ENCODE measurements around the gene LINGO3.

LINGO3 gene

DNA sequence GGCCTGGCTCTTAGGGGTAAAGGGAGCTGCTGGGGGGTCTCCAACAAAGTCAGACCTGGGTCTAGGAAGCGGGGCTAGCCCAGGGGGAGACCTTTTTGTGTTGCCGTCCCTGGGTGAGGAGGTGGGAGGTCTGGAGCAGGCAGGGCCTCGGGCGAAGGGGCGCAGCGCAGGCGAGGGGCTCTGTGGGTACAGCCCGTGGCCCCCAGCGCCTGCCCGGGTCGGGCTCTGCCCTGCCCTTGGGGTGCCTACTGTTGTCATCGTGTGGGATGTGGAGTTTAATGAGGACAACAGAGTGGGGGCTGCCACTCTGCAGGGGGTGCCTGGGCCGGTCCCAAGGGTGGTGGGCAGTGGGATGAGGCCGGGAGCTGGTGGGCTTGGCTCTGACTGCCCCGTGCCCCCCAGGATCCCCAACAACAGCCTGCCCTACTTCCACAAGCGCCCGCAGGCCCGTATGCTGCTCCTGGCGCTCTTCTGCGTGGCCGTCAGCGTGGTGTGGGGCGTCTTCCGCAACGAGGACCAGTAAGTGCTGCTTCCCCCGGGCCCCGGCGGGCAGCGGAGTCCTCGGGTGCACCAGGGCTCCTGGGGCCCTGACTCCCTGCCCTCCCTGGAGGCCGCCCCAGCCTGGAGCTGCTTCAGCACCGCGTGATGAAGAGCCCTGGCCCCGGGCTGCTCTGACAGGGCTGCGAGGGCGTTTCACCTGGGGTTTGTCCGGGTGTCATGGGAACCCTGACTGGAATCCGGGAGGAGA is 32.7 kb upstream of the LINGO3 start:
- no peak for DNase-seq (ENCODE audit: low read depth, low spot score)
- no peak overlapping the region for H3K27ac ChIP-seq

DNA sequence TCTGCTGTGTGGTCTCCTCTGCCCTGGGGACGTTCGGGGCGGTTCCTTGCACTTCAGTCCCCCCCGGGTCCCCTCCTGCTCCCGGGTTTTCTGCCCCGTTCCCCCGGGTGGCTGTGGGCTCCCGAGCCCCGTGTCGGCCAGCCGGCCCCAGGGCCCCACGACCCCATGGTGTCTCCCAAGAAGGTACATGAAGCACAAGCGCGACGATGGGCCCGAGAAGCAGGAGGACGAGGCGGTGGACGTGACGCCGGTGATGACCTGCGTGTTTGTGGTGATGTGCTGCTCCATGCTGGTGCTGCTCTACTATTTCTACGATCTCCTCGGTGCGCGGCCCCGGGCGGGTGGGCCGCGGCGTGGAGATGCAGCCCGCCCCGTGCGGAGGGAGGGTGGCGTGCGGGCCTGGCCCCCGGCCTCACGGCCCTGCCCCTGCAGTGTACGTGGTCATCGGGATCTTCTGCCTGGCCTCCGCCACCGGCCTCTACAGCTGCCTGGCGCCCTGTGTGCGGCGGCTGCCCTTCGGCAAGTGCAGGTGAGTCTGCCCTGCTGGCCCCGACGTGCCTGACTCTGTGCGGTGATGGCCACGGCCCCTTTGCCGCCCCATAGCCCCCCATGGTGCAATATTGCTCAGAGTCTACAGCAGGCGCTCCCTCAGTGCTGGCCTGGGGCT is 31.8 kb upstream of the LINGO3 start:
- no peak for DNase-seq (ENCODE audit: low read depth, low spot score)
- H3K27ac ChIP-seq, result no peak overlapping the region

DNA sequence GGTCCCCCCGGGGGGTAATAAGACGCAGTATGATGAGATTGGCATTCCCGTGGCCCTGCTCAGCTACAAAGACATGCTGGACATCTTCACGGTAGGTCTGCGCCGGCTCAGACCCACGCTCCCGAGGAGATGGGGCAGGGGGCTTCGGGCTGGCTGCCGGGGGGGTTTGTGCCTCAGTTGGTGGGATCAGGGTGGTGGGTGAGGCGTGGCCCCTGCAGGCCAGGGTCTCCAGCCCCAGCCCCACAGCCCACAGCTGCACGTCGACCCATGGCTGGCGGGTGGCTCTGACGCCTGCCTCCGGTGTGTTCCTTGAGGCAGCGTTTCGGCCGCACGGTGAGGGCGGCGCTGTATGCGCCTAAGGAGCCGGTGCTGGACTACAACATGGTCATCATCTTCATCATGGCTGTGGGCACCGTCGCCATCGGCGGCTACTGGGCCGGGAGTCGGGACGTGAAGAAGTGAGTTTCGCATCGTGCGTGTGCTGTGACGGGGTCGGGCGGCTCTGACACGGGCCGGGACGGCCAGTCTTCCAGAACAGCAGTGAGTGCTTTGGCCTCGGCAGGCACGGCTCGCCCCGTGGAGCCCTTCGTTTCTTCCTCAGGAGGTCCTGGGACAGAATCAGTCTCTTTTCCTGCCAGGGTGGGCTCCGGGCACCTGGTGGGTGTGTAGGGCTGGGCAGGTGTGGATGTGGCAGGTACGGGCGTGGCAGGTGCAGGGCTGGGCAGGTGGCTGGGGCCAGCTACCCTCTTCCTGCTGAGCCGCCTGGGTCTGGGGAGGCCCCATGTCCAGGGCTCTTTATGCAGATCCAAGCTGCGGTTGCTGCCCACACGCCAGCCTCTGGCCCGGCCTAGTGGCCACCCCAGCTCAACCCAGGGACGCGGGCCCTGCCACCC is 31.0 kb upstream of the LINGO3 start:
- no peak overlapping the region for H3K27ac ChIP-seq
- DNase-seq (ENCODE audit: low read depth, low spot score), result no peak

DNA sequence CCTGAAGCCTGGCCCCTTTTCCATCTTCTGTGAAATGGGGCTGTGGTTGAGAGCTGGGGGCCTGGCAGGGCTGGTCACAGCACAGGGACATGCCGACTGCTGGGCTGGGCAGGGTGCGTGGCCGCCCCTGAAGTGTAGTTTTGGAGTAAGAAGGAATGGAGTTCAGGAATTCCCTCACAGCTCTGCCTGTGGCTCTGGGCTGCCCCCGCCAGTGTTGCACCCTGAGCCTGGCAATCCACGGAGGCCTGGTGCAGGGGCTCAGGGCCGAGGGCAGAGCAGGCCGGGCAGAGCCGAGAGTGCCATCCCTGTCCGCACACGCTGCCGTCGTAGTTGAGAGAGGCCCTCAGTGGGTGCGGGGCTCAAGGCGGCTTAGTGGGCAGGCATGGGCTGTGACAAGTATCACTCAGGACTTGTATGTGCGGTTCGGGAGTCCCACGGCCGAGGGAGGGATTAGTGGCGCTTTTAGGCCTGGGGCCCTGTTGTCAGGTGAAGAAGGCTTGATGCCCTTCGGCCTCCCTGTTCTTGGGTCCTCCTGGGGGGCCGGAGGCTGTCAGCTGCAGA is 30.2 kb upstream of the LINGO3 start:
- no peak overlapping the region for H3K27ac ChIP-seq

DNA sequence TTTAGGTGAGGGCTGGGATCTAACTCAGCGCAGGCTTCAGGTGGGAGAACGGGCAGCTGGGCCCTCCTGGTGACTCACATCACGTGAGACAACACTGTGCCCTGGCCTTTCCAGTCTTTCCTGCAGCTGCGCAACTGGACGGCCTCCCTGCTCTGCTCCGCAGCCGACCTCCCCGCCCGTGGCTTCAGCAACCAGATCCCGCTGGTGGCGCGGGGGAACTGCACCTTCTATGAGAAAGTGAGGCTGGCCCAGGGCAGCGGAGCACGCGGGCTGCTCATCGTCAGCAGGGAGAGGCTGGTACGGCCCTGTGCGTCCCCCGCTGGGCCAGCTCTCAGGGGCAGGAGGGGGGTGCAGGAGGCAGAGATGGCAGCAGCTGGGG is 29.4 kb upstream of the LINGO3 start:
- no peak overlapping the region for H3K27ac ChIP-seq
- no peak for DNase-seq (ENCODE audit: low read depth, low spot score)

More for the DNA sequence above, 30.2 kb upstream of the LINGO3 start:
- DNase-seq (ENCODE audit: low read depth, low spot score), result no peak

DNA sequence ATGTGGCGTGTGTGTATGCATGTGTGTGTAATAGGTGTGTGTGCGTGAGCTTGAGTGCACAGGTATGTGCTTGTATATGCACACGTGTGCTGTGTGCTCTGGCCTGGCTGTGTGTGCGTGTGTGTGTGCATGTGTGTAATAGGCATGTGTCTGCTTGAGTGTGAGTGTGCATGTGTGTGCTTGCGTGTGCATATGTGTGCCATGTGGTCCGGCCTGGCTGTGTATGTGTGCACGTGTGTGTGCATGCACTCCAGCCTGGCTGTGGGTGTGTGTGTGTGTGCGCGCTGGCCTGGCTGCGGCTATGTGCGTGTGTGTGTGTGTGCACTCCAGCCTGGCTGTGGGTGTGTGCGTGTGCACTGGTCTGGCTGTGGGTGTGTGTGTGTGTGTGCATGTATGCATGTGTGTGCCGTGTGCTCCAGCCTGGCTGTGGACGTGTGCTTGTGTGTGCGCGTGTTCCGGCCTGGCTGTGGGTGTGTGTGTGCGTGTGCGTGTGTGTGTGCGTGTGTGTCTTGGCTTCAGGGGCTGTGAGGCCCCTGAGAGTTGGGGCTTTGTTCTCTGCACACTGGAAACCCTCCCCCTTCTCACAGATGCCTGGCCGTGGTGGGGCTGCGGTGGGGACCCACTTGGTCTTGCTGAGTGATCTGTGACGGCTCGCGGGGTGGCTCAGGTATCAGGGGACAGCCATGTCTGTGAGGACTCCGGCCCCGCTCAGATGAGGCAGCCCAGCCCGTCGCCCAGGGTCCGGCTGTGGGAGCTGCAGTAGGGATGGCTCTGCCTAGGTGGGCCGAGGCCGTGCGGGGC is 28.8 kb upstream of the LINGO3 start:
- no peak for DNase-seq (ENCODE audit: low read depth, low spot score)

DNA sequence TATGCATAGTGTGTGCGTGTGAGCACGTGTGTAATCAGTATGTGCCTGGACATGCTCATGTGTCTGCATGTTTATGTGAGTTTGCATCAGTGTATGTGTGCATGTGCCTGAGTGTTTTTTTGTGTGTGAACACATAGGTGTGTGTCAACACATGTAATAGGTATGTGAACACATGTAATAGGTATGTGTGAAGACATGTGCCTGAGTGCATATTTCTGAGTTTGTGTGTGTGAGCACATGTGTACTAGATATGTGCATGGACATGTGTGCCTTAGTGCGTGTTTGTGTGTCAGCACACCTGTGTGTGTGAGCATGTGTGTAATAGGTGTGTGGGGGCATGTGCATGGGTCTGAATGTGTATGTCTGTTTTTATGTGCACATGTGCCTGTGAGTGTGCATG is 27.9 kb upstream of the LINGO3 start:
- no peak for DNase-seq (ENCODE audit: low read depth, low spot score)

More for the DNA sequence above, 28.8 kb upstream of the LINGO3 start:
- no peak overlapping the region for H3K27ac ChIP-seq

DNA sequence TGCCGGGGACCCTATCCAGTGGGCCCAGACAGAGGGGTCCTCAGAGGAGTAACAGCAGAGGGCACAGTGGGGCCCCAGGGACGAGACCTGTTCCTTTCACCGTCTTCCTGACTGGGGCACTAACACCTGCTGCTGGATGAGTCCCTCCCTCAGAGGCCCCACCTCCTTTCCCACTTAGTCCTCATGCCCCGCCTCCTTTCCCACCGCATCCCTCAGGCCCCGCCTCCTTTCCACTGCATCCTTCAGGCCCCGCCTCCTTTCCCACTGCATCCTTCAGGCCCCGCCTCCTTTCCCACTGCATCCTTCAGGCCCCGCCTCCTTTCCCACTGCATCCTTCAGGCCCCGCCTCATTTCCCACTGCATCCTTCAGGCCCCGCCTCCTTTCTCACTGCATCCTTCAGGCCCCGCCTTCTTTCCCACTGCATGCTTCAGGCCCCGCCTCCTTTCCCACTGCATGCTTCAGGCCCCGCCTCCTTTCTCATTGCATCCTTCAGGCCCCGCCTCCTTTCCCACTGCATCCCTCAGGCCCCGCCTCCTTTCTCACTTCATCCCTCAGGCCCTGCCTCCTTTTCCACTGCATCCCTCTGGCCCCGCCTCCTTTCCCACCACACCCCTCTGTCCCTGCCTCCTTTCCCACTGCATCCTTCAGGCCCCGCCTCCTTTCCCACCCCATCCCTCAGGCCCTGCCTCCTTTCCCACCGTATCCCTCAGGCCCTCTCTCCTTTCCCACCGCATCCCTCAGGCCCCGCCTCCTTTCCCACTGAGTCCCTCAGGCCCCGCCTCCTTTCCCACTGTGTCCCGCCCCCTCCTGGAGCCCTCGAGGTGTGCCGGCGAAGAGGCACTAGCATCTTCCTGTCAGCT is 27.3 kb upstream of the LINGO3 start:
- DNase-seq (ENCODE audit: low read depth, low spot score), result no peak
- no peak overlapping the region for H3K27ac ChIP-seq

More for the DNA sequence above, 27.9 kb upstream of the LINGO3 start:
- no peak overlapping the region for H3K27ac ChIP-seq

DNA sequence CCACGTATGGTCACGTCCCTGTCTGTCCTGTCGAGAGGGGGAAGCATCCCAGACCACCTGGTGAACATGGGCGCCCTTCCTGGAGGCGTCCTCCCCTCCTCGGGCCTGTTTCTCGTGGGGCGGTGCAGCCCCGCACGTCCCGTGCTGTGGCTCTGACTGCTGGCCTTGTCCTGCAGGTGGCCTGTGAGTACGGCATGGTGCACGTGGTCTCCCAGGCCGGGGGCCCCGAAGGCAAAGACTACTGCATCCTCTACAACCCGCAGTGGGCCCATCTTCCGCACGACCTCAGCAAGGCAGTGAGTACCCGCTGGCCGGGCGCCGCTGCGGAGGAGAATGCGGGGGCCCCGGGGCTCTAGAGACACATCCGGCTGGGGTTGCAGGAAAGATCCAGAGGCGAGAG is 26.5 kb upstream of the LINGO3 start:
- no peak for DNase-seq (ENCODE audit: low read depth, low spot score)
- no peak overlapping the region for H3K27ac ChIP-seq

DNA sequence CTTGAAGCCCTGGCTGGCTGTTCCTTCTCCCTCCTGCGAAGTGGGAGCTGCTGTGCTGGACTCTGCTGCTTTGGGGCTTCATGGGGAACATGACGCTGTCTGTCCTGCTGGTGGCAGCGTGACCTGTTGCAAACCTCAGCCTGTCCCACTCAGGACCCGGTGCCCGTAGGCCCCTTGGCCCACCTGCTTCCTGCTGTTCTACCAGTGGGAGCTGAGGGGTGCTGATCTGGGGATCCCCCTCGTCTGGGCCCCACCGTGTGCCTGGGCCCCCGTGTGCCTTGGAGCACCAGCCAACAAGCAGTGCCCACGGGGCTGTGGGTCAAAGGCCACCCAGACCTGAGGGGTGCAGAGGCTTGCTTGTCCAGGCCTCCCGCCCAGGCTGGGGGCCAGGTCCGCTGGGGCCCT is 25.9 kb upstream of the LINGO3 start:
- no peak overlapping the region for H3K27ac ChIP-seq

DNA sequence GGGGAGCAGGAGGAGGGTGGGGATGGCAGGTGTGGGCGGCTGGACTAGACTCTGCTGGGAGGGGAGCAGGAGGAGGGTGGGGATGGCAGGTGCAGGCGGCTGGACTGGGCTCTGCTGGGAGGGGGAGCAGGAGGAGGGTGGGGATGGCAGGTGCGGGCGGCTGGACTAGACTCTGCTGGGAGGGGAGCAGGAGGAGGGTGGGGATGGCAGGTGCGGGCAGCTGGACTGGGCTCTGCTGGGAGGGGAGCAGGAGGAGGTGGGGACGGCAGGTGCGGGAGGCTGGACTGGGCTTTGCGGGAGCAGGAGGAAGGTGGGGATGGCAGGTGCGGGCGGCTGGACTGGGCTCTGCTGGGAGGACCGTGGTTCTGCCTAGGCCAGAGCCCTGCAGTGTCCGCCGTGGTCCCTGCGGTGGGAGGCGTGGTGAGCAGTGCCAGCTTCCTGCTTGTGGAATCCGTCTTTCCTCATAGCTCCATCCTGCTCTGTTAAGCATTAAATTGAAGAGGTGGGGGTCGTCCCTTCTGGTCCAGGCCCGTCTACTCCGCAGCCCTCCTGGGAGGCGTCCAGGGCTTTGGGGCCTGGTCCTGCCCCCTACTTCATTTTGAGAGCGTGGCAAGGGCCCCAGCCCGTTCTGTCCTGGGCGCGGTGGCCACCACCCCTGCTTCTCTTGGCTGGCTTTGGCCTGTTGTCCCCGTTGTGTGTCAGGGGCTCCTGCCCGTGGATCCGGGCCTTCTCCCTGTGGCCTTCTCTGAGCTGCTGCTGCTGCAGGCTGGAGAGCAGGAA is 25.3 kb upstream of the LINGO3 start:
- no peak overlapping the region for H3K27ac ChIP-seq
- DNase-seq (ENCODE audit: low read depth, low spot score), result no peak

More for the DNA sequence above, 25.9 kb upstream of the LINGO3 start:
- no peak for DNase-seq (ENCODE audit: low read depth, low spot score)

DNA sequence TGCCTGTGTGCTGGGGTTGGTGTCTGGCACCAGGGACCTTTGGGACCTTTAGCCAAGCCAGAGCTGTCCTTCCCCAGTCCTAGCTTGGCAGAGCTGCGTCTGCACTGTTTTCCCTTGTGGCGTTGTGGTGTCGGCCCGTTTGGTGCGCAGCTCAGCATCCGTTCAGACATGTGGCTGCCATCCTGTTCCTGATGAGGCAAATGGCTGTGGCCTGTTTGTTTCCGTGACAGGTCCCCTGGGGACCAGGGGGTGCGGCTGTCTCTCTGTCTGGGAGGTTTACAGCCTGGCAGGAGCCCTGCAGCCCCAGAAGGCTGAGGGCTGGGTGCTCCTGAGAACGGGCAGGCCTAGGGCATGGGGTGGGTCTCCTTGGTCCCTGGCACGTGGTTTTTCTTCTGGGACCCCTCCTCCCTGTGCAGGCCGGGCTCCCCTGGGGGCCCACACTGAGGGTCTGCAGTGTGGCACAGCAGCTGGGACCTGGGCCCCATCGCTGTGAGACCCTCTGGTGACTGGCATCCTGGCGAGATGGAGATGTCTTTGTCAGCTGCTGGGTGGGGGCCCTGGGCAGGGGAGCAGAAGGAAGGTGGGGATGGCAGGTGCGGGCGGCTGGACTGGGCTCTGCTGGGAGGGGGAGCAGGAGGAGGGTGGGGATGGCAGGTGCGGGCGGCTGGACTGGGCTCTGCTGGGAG is 24.5 kb upstream of the LINGO3 start:
- no peak overlapping the region for H3K27ac ChIP-seq
- no peak for DNase-seq (ENCODE audit: low read depth, low spot score)

DNA sequence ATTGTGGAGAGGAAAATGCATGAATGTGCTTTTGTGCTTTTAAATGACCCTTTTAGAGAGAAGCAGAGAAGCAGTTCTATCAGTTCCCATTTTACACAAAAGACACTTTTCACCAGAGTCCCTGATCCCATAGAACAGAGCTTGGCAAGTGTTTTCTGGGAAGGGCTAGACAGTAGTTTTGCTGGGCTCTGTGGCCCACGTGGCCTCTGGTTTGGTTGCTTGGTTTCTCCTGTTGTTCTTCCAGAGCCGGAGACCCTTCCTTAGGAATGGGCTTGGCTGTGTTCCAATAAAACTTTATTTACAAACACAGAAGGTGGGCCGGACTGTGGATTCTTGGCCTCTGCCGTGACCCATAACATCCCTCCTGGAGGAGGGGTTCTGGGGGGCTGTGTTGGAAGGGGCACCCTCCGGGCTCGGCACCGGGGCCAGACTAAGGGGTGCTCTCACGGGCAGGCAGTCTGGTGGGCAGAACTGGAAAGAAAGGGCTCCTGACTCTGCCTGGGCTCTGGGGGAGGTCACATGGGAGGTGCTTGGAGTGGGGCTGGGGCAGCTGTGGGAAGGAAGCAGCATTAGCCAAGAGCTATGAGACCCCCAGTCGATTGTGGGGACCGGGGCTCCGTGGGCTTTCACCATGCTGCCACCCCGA is 23.8 kb upstream of the LINGO3 start:
- no peak overlapping the region for H3K27ac ChIP-seq
- no peak for DNase-seq (ENCODE audit: low read depth, low spot score)

DNA sequence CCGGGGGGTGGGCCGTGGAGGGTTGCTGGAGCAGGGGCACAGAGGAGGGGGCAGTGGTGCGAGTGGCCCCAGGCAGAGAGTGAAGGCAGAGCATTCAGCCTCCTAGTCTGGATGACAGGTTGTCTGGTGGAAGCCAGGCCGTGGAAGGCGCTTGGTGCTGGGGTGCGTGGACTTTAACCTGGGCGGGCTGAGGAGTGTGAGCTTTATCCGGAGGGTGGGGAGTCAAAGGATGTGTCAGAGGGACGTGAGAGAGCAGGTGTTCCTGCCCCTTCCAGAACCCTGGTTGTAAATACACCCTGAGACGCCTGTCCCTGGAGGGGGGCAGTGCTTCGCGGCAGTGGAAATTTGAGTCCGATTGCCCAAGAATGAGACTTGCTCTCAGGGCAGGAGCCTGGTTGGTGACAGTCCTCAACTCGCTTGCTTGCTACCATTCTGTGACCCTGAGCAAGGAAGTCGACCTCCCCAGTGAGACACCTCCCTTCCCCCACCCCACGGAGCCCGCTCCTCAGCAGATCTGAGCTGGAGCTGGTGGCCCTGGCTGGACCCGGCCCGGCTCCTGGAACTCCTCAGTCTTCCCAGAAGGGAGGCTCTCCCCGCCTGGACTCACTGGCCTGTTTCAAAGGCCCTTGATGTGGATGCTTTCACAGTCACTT is 22.8 kb upstream of the LINGO3 start:
- no peak for DNase-seq (ENCODE audit: low read depth, low spot score)
- no peak overlapping the region for H3K27ac ChIP-seq

DNA sequence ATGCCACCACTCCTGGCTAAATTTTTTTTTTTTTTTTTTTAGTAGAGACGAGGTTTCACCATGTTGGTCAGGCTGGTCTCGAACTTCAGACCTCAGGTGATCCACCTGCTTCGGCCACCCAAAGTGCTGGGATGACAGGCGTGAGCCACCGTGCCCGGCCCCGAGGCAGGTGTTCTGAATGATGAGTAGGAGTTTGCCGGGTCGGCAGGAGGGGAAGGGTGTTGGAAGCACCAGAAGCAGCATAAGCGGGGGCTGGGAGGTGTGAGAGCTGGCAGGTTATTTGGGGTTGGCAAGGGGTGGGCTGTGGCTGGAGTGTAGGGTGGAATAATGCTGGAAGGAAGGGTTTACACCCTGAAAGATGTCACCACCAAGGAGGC is 22.3 kb upstream of the LINGO3 start:
- no peak overlapping the region for H3K27ac ChIP-seq
- DNase-seq (ENCODE audit: low read depth, low spot score), result no peak

DNA sequence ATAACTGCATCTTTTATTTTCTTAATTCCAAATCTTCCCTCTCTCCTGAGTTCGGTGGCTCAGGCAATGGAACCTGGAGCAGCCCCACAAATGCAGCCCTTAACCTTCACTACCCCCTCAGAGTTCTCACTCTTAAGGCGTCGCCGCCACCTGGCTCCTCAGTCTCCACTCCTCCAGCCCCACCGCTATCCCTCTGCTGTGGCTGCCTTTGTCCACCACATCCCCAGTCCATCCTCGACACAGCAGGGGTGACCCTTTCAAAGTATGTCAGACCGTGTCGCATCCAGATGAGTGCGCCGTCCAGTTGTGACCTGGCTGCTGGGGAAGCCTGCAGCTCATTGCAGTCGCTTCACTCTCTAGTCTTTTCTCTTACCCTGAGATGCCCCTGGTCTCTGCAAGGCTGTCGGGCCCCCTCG is 21.6 kb upstream of the LINGO3 start:
- no peak overlapping the region for H3K27ac ChIP-seq
- DNase-seq (ENCODE audit: low read depth, low spot score), result no peak

DNA sequence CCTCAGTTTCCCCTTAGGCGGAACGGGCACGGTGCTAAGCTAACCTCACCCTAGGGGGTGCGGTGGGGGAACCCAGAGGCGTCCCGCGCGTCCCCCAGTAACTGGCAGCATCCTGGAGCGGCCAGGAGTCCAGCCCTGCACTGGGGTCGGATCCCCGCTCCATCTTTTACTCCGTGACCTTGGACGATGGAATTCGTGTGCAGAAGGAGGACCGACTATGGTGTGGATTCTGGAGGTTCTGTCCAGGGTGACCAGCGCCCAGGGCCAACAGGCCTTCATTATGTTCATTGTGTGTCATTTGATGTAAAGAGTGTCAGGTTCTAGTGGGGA is 21.2 kb upstream of the LINGO3 start:
- peak overlapping the region; percentile 73 for H3K27ac ChIP-seq
- DNase-seq (ENCODE audit: low read depth, low spot score), result no peak
